Gastrocnemius medialis (tissue), 4 donors: ENCODE data around the gene HABP4. TPM values are rescaled to one million over a fixed set of nuclear protein-coding genes. Genes with fewer than 3 reads are reported as not detected.
A peak's percentile ranks its signal among the peaks of the same experiment; 100 is the strongest.
"Not testable (repeated sequence)": the region's sequence is repeated elsewhere in the genome, so short reads cannot be mapped to it uniquely, and the experiment has no call there.

Source experiments
- ATAC-seq, 2 donors: fragments of 150-250 bp; one replicate each; pipeline ENCODE4 v1.9.1; 2016
- DNase-seq, 2 donors: peaks; one replicate each; pipeline ENCODE4 v3.0.0-alpha.2; 2019
- H3K27ac ChIP-seq, 4 donors: fragments of 200-600 bp; sonication (generic); 1 replicate in 1 of 4; 2 replicates in 3 of 4; pipeline ENCODE4 v1.5.1; 2016 to 2018; ENCODE audit warnings: mild to moderate bottlenecking in 2 of 4, moderate library complexity in 1 of 4
- H3K27me3 ChIP-seq, 3 donors: fragments of 200-600 bp; sonication (generic) in 2 of 3; 1 replicate in 1 of 3; 2 replicates in 2 of 3; pipeline versions ENCODE4 v1.5.1 to v1.6.0; 2016 to 2019; ENCODE audit warnings: mild to moderate bottlenecking in 1 of 3, moderate library complexity in 1 of 3
- H3K36me3 ChIP-seq, 2 donors: fragments of 200-600 bp; sonication (generic) in 1 of 2; one replicate each; pipeline ENCODE4 v1.5.1; 2017 to 2018
- H3K4me1 ChIP-seq, 2 donors: fragments of 200-600 bp; sonication (generic) in 1 of 2; one replicate each; pipeline ENCODE4 v1.5.1; 2016 to 2017; ENCODE audit warnings: mild to moderate bottlenecking in 2 of 2
- H3K4me3 ChIP-seq, 4 donors: fragments of 200-600 bp; sonication (generic) in 3 of 4; 1 replicate in 1 of 4; 2 replicates in 3 of 4; pipeline ENCODE4 v1.5.1; 2016 to 2019; ENCODE audit warnings: mild to moderate bottlenecking in 2 of 4
- H3K9me3 ChIP-seq, 3 donors: fragments of 200-600 bp; sonication (generic) in 2 of 3; 1 replicate in 1 of 3; 2 replicates in 2 of 3; pipeline ENCODE4 v1.5.1; 2016 to 2019
- POLR2A ChIP-seq, 2 donors: fragments of 450-650 bp; IDR thresholded peaks; one replicate each; pipeline ENCODE4 v1.6.1; 2017; ENCODE audit warnings: antibody characterized with exemption in 2 of 2, mild to moderate bottlenecking in 2 of 2, moderate library complexity in 2 of 2
- in situ Hi-C, 4 donors: fragments of 200-750 bp; cut with MboI; loops; one replicate each; pipeline versions ENCODE4 v1.15.0 to v1.8.0; 2017; ENCODE audit warnings: low sequenced_read_pairs in 4 of 4
- intact Hi-C: fragments of 100-400 bp; cut with DNase I; formaldehyde crosslinking; loops from one replicate; pipeline ENCODE4 v1.15.1; 2023; ENCODE audit warnings: low total_unique reads
- total RNA-seq, 4 donors: library from RNA; depleted of rRNA; stranded (reverse); fragments of >200 nt; gene quantifications; one replicate each; pipeline versions ENCODE4 v1.1.0 to v1.2.3, GENCODE V29; 2016
- TF ChIP-seq, protein P1 (sequence below), 5 experiments: fragments of 450-650 bp in 3 of 5; fragments of 200-600 bp in 2 of 5; sonication (generic) in 2 of 5; IDR thresholded peaks in 4 of 5; conservative IDR thresholded peaks in 1 of 5; 1 replicate in 4 of 5; 2 replicates in 1 of 5; pipeline ENCODE4 v1.5.1; 2016 to 2019; ENCODE audit warnings: antibody characterized with exemption in 5 of 5, mild to moderate bottlenecking in 3 of 5, moderate library complexity in 3 of 5

HABP4 gene
- total RNA-seq, 4 donors from 2014 or later: 6.2 to 19.3 (median 12.3) TPM

DNA sequence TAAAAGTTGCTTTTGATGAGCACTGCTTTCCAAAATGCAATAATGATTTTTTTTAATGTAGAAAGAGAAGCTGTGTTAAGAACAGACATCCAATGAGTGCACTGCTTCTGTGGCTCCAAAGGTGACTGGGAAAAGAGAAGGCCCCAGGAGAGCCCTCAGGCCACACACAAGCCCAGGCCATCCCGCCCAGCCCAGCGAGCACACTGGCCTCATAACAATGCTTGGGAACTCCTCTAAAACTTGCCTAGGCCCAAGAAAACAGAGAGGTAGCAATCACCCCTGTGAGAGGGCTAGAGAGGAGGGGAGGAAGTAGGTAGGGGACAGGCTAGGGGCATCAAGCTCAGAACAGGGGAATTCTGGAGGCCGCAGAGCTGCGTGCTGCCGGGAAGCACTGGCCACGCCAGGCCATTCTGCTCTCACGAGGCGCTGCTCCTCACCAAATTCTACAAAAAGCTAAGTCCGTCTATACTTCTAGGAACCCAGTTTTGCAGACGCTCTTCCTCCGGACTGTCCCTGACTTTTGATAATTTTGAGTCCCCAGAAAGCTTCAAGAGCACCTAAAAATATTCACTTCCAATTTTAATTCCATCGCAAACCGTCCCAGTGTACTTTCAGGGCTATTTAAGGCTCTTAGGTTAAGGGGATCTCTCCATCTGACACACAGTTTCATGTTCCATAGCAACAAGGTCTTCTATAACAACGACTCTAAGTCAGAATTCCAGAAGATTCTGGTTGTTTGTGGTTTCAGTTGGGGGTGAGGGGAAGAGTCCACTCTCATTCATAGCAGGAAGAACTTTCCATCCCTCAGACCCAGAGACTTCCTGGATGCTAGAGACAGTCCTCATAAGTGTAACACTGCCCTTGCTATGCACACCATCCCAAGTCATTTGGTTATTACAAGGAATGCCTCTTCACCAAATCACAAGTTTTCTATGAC is 51.0 kb downstream of the HABP4 start:
- no peaks in the 10 kb centered on the region for H3K27me3 ChIP-seq
- H3K36me3 ChIP-seq: no peaks in the 10 kb centered on the region
- intact Hi-C loops: no loop called here
- no peak overlapping the region for H3K4me3 ChIP-seq
- no peak for ATAC-seq
- in situ Hi-C loops: no loop called here
- H3K9me3 ChIP-seq: no peaks in the 10 kb centered on the region
- H3K4me1 ChIP-seq: peaks cover 0 to 7% of the 10 kb centered on the region in 2 donors
- TF ChIP-seq POLR2A (IDR thresholded peaks at IDR 0.05): no peak
- TF ChIP-seq, protein P1, sequence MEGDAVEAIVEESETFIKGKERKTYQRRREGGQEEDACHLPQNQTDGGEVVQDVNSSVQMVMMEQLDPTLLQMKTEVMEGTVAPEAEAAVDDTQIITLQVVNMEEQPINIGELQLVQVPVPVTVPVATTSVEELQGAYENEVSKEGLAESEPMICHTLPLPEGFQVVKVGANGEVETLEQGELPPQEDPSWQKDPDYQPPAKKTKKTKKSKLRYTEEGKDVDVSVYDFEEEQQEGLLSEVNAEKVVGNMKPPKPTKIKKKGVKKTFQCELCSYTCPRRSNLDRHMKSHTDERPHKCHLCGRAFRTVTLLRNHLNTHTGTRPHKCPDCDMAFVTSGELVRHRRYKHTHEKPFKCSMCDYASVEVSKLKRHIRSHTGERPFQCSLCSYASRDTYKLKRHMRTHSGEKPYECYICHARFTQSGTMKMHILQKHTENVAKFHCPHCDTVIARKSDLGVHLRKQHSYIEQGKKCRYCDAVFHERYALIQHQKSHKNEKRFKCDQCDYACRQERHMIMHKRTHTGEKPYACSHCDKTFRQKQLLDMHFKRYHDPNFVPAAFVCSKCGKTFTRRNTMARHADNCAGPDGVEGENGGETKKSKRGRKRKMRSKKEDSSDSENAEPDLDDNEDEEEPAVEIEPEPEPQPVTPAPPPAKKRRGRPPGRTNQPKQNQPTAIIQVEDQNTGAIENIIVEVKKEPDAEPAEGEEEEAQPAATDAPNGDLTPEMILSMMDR (IDR thresholded peaks at IDR 0.05 in 4 of 5, conservative IDR thresholded peaks at IDR 0.05 in 1 of 5): no peak
- DNase-seq: no peak
- H3K27ac ChIP-seq: no peak overlapping the region

DNA sequence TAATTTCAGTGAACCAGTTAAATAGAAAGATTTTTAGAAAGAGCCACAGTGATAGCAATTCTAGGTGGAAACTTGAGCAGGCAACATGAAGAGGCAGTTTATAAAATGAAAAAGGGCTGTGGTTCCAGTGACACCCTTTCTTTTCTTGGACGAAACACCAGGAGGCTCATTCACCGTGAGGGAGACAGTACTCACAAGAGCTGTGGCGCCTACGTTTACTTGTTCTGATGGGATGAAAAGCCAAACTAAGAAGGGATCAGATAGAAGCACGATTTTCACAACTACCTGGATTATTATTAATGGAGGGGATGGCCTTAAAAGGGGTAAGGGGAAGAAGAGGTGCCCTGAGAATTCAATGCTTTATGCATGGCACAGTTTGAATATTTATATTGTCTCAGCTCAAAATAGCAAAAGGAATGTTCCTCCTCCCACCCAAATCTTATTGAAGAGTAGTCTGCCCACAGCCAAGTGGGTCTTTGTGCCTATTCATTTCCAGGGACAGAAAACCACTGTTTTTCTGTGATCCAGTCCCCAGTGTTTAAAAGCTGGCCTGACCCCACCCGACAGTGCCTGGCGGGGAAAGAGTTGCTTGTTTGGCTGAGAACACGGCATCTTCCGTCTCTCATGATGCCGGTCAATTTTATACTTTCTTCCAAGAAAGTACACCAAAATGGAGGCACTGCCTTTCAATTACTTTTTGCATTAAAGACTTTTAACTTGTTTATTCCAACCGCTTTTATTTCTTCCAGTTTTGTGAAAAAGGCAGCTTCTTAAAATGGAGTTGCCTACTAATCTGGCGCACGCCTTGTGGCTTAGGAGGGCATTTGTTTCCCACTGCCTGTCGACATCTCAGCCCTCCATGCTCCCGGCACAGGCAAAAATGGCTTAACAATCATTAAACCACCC is 51.9 kb downstream of the HABP4 start:
- Histone ChIP-seq H3K36me3 (no peaks in the 10 kb centered on the region), H3K9me3 (no peaks in the 10 kb centered on the region), H3K27ac (peak overlapping the region in 1 of 4 donors; percentile 16), H3K4me1 (peaks cover 0 to 7% of the 10 kb centered on the region in 2 donors), H3K4me3 (no peak overlapping the region), H3K27me3 (no peaks in the 10 kb centered on the region)
- in situ Hi-C loops (no loop called here), intact Hi-C loops (no loop called here)
- TF ChIP-seq, protein P1 (IDR thresholded peaks at IDR 0.05 in 4 of 5, conservative IDR thresholded peaks at IDR 0.05 in 1 of 5): no peak
- TF ChIP-seq POLR2A (IDR thresholded peaks at IDR 0.05): no peak
- ATAC-seq: no peak
- no peak for DNase-seq

DNA sequence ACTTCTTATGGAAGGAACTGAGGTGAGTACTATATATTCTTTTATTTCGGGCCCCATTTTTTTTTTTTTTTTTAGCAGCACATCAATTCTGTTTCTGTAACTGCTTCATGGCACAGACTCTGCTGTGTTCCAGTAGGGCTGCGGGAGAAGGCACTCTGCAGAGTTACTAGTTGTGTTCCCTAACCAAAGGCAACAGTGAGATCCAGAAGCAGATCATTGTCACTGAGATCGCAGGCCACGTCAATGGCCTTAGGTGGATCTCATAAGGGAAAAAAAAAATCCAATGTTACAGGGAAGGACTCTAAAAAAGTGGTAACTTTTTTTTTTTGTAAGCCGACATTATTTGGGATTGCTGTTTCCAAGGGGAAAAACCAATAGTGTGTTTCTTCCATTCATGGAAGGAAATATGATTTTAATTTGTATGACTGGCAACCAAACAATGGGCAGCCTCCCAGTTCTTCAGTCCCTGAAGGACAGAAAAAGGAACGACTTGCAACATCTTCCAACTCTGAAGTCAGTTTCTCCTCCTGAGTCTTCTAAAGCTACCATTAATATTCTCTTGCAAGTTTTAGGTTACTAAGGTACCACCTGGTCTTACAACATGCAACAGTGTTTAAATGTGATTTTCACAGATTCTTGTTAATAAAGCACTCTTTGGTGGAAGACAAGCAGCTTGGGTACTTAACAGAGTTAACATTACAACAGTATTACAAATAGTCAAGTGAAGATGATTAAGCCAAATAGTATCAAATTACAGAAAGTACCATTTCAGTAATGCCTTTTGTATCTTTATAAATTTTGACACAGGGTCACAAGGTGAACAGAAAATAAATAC is 52.8 kb downstream of the HABP4 start:
- intact Hi-C loops: no loop called here
- Histone ChIP-seq H3K4me3 (no peak overlapping the region), H3K9me3 (no peaks in the 10 kb centered on the region), H3K27ac (peak overlapping the region in 3 of 4 donors; percentile 7 to 21 (median 16)), H3K4me1 (peaks cover 0 to 7% of the 10 kb centered on the region in 2 donors), H3K36me3 (no peaks in the 10 kb centered on the region), H3K27me3 (no peaks in the 10 kb centered on the region)
- in situ Hi-C loops: no loop called here
- DNase-seq (peak in 1 of 2 donors; percentile 33), ATAC-seq (peak; percentile 60 to 64)
- TF ChIP-seq POLR2A (IDR thresholded peaks at IDR 0.05): no peak
- TF ChIP-seq, protein P1 (IDR thresholded peaks at IDR 0.05 in 4 of 5, conservative IDR thresholded peaks at IDR 0.05 in 1 of 5): no peak

DNA sequence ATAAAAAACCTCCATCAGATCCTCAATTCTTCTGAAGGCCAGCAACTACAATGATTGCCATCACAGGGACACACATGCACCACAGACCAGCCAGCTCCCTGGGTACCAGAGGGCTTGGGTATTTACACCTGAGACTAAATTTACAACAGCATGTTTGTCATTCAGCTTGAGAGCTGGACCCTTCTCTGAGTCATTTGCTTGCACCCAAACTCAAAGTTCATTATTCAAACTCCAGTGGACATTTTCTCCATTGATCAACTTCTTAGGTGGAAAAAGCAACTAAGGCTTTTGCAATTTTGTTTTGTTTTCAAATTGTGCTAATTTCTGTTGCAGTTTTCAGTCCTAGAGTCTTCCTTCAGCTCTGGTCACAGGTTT is 53.4 kb downstream of the HABP4 start:
- H3K36me3 ChIP-seq, H3K9me3 ChIP-seq, H3K27me3 ChIP-seq, DNase-seq, intact Hi-C loops, ATAC-seq, H3K4me1 ChIP-seq, in situ Hi-C loops, H3K4me3 ChIP-seq: not testable (repeated sequence)
- peak overlapping the region in 2 of 4 donors; percentile 7 to 21 for H3K27ac ChIP-seq
